A673 (cell line): Measurements from ENCODE around the gene FNTB.

Experiments used
- EZH2 ChIP-seq: fragments of 200-600 bp; sonication (generic); IDR thresholded peaks from 2 replicates; pipeline ENCODE4 v1.6.1; 2017; ENCODE audit warnings: borderline replicate concordance, low read depth, mild to moderate bottlenecking, mixed read lengths, antibody characterized with exemption, low read length; ENCODE audit not compliant: poor library complexity, severe bottlenecking
- TF ChIP-seq, protein P1 (sequence below): fragments of 300-800, 200-600 bp; sonication (generic); conservative IDR thresholded peaks from 2 replicates; pipeline ENCODE4 v1.5.1; 2017; ENCODE audit warnings: low read depth, mild to moderate bottlenecking, antibody characterized with exemption, low read length, moderate library complexity, mixed read lengths

DNA sequence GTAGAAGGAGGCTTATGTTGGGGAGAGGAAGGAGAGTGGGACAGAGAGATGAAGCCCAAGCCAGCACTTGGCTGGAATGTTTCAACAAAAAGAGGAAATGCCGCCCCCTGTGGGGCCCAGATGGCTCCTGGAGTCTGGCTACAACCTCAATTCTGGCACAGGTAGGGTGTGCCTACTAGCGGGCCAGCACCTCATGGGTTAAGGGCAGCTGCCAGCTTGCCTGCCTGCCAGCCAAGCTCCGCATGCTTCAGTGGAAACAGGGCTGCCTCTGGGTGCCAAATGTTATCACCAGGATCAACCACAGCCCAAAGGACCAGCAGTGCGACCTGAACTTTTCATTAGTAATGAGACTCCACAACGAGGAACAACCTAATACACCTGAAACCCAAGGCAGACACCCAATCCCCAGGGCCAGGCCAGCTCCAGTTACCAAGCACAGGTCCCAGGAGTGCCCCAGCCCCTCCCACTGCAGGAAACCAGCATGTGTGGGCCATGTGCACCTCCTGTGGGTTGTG lies 25.9 kb upstream of the FNTB start:
- TF ChIP-seq, protein P1, sequence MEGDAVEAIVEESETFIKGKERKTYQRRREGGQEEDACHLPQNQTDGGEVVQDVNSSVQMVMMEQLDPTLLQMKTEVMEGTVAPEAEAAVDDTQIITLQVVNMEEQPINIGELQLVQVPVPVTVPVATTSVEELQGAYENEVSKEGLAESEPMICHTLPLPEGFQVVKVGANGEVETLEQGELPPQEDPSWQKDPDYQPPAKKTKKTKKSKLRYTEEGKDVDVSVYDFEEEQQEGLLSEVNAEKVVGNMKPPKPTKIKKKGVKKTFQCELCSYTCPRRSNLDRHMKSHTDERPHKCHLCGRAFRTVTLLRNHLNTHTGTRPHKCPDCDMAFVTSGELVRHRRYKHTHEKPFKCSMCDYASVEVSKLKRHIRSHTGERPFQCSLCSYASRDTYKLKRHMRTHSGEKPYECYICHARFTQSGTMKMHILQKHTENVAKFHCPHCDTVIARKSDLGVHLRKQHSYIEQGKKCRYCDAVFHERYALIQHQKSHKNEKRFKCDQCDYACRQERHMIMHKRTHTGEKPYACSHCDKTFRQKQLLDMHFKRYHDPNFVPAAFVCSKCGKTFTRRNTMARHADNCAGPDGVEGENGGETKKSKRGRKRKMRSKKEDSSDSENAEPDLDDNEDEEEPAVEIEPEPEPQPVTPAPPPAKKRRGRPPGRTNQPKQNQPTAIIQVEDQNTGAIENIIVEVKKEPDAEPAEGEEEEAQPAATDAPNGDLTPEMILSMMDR: no peak
- TF ChIP-seq EZH2: no peak
